Neural progenitor cell (in vitro differentiated cells): ENCODE data around the gene BZW1. TPM values are rescaled to one million over a fixed set of nuclear protein-coding genes. Genes with fewer than 3 reads are reported as not detected.

Experiments used
- DNase-seq: peaks from one replicate; pipeline ENCODE4 v3.0.0-alpha.2; 2016; ENCODE audit warnings: low spot score
- H2AFZ ChIP-seq: fragments of 200-600 bp; sonication (generic); replicated peaks from 2 replicates; pipeline ENCODE4 v1.6.1; 2016; ENCODE audit warnings: antibody characterized with exemption
- H3F3A ChIP-seq: fragments of 200-600 bp; sonication (generic); 2 replicates; pipeline ENCODE4 v1.6.1; 2016; ENCODE audit warnings: antibody characterized with exemption, low read depth
- H3K27ac ChIP-seq: fragments of 200-600 bp; sonication (generic); 2 replicates; pipeline ENCODE4 v1.5.1; 2016; ENCODE audit warnings: mild to moderate bottlenecking
- H3K27me3 ChIP-seq: fragments of 200-600 bp; sonication (generic); 2 replicates; pipeline ENCODE4 v1.6.1; 2016; ENCODE audit warnings: mild to moderate bottlenecking, moderate library complexity
- H3K36me3 ChIP-seq: fragments of 200-600 bp; sonication (generic); 2 replicates; pipeline ENCODE4 v1.5.1; 2016
- H3K4me1 ChIP-seq: fragments of 200-600 bp; sonication (generic); 2 replicates; pipeline ENCODE4 v1.6.1; 2016; ENCODE audit warnings: mixed run types
- H3K4me2 ChIP-seq: fragments of 200-600 bp; sonication (generic); 2 replicates; pipeline ENCODE4 v1.6.1; 2016
- H3K4me3 ChIP-seq: fragments of 200-600 bp; sonication (generic); 2 replicates; pipeline ENCODE4 v1.5.1; 2016
- H3K79me2 ChIP-seq: fragments of 200-600 bp; sonication (generic); 2 replicates; pipeline ENCODE4 v1.6.1; 2016; ENCODE audit warnings: low read depth
- H3K9ac ChIP-seq: fragments of 200-600 bp; sonication (generic); 2 replicates; pipeline ENCODE4 v1.6.1; 2016
- H3K9me3 ChIP-seq: fragments of 200-600 bp; sonication (generic); 2 replicates; pipeline ENCODE4 v1.5.1; 2016; ENCODE audit warnings: low read depth
- H4K20me1 ChIP-seq: fragments of 200-600 bp; sonication (generic); 2 replicates; pipeline ENCODE4 v1.6.1; 2016; ENCODE audit warnings: low read depth
- H3K27ac Mint-ChIP-seq: 3 replicates; pipeline ENCODE4 v1.8.0; 2021; ENCODE audit warnings: mixed read lengths
- H3K27me3 Mint-ChIP-seq: 2 replicates; pipeline ENCODE4 v1.8.0; 2022; ENCODE audit warnings: low read depth, mild to moderate bottlenecking, inconsistent platforms, moderate library complexity, mixed read lengths; ENCODE audit not compliant: insufficient read depth
- H3K36me3 Mint-ChIP-seq: 3 replicates; pipeline ENCODE4 v1.8.0; 2021; ENCODE audit warnings: mixed read lengths
- H3K4me1 Mint-ChIP-seq: 3 replicates; pipeline ENCODE4 v1.8.0; 2021; ENCODE audit warnings: mixed read lengths
- H3K4me3 Mint-ChIP-seq: 3 replicates; pipeline ENCODE4 v1.8.0; 2021; ENCODE audit warnings: mild to moderate bottlenecking, moderate library complexity, mixed read lengths
- H3K9me3 Mint-ChIP-seq: 3 replicates; pipeline ENCODE4 v1.8.0; 2020; ENCODE audit warnings: mixed read lengths
- EZH2 ChIP-seq: fragments of 200-600 bp; sonication (generic); IDR thresholded peaks from 2 replicates; pipeline ENCODE4 v1.6.1; 2017; ENCODE audit warnings: antibody characterized with exemption, mild to moderate bottlenecking, moderate library complexity
- EZH2phosphoT487 ChIP-seq: fragments of 200-600 bp; sonication (generic); IDR thresholded peaks from 2 replicates; pipeline ENCODE4 v1.6.1; 2017; ENCODE audit warnings: antibody characterized with exemption
- total RNA-seq: library from RNA; depleted of rRNA; stranded (reverse); fragments of >200 nt; gene quantifications from 2 replicates; pipeline ENCODE4 v1.2.3, GENCODE V29; 2015; ENCODE audit warnings: low replicate concordance
- TF ChIP-seq, protein P1 (sequence below): fragments of 200-600 bp; sonication (generic); IDR thresholded peaks from 2 replicates; pipeline ENCODE4 v1.5.1; 2017; ENCODE audit warnings: antibody characterized with exemption, mild to moderate bottlenecking

BZW1 gene
- total RNA-seq, 1 donor from 2014 or later = 421 TPM

DNA sequence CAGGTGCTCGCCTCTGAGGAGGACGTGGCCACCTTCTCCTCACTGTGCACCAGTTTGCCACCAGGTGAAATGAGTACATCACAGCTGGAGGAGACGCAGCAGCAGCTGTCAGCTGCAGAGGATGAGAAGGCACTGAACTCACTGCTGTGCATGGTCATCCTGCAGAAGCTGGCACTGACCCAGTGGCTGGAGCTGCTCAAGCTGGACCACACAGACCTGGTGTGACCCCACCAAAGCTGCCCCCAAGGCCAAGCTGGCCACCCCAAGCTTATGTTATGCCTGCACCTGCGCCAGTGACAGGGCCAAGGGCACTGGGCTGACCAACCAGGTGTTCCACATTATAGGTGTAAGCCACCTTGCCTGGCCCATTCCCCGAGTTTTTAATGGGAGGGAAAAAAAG, 33.5 kb downstream of the BZW1 start:
- Mint-ChIP-seq H3K36me3 (no peaks in the 10 kb centered on the region), H3K27ac (no peak overlapping the region), H3K4me3 (no peak overlapping the region), H3K27me3 (no peaks in the 10 kb centered on the region), H3K4me1 (no peaks in the 10 kb centered on the region), H3K9me3 (no peaks in the 10 kb centered on the region)
- Histone ChIP-seq H3F3A (peaks cover 7% of the 10 kb centered on the region), H3K9ac (no peak overlapping the region), H3K4me3 (no peak overlapping the region), H3K4me1 (no peaks in the 10 kb centered on the region), H3K9me3 (no peaks in the 10 kb centered on the region), H3K79me2 (no peaks in the 10 kb centered on the region), H3K27me3 (no peaks in the 10 kb centered on the region), H3K36me3 (no peaks in the 10 kb centered on the region), H2AFZ (no peak overlapping the region), H3K4me2 (no peak overlapping the region), H3K27ac (no peak overlapping the region), H4K20me1 (no peaks in the 10 kb centered on the region)
- TF ChIP-seq EZH2 = no peak
- TF ChIP-seq, protein P1, sequence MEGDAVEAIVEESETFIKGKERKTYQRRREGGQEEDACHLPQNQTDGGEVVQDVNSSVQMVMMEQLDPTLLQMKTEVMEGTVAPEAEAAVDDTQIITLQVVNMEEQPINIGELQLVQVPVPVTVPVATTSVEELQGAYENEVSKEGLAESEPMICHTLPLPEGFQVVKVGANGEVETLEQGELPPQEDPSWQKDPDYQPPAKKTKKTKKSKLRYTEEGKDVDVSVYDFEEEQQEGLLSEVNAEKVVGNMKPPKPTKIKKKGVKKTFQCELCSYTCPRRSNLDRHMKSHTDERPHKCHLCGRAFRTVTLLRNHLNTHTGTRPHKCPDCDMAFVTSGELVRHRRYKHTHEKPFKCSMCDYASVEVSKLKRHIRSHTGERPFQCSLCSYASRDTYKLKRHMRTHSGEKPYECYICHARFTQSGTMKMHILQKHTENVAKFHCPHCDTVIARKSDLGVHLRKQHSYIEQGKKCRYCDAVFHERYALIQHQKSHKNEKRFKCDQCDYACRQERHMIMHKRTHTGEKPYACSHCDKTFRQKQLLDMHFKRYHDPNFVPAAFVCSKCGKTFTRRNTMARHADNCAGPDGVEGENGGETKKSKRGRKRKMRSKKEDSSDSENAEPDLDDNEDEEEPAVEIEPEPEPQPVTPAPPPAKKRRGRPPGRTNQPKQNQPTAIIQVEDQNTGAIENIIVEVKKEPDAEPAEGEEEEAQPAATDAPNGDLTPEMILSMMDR = no peak
- no peak for TF ChIP-seq EZH2phosphoT487
- DNase-seq = no peak

- H3K27ac ChIP-seq = no peak overlapping the region
- H3K4me1 ChIP-seq = no peaks in the 10 kb centered on the region
- no peak overlapping the region for H2AFZ ChIP-seq
- TF ChIP-seq, protein P1 = no peak
- TF ChIP-seq EZH2phosphoT487 (no peak), EZH2 (no peak)
- no peak overlapping the region for H3K4me2 ChIP-seq
- H4K20me1 ChIP-seq = no peaks in the 10 kb centered on the region
- H3K27me3 ChIP-seq = no peaks in the 10 kb centered on the region
- no peak overlapping the region for H3K9ac ChIP-seq
- no peaks in the 10 kb centered on the region for H3K79me2 ChIP-seq
- Mint-ChIP-seq H3K27me3 (peaks cover 3% of the 10 kb centered on the region), H3K4me1 (no peaks in the 10 kb centered on the region), H3K27ac (no peak overlapping the region), H3K4me3 (no peak overlapping the region), H3K9me3 (no peaks in the 10 kb centered on the region), H3K36me3 (peaks cover 6% of the 10 kb centered on the region)
- H3K36me3 ChIP-seq = no peaks in the 10 kb centered on the region
- no peaks in the 10 kb centered on the region for H3K9me3 ChIP-seq
- H3F3A ChIP-seq = peaks cover 13% of the 10 kb centered on the region
- no peak for DNase-seq
- no peak overlapping the region for H3K4me3 ChIP-seq
Measured at GRCh38 chr2:200845669-200846325, 34.1 kb downstream of the BZW1 start.

DNA sequence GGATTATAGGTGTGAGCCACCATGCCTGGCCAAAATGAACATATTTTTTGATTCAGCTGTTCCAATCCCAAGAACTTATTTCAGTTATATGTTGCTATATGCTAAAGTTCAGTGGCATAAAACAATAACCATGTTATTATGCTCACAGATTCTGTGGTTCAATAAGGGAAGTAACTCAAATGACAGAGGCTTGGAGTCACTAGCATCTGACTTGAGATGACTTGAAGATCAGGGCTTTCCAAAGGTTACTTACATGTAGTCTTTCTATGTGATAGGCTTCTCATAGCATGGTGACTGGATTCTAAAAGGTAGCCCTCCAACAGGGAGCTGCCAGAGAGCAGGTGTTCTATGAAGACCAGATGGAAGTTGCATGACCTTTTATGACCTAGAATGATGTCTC, 35.6 kb downstream of the BZW1 start:
- Histone ChIP-seq H3K4me1 (no peaks in the 10 kb centered on the region), H3K79me2 (no peaks in the 10 kb centered on the region), H3F3A (peaks cover 28% of the 10 kb centered on the region), H3K36me3 (no peaks in the 10 kb centered on the region), H3K27ac (no peak overlapping the region), H3K4me2 (no peak overlapping the region), H2AFZ (no peak overlapping the region), H3K9me3 (no peaks in the 10 kb centered on the region), H3K4me3 (no peak overlapping the region), H4K20me1 (peaks cover 9% of the 10 kb centered on the region), H3K27me3 (no peaks in the 10 kb centered on the region), H3K9ac (no peak overlapping the region)
- Mint-ChIP-seq H3K4me1 (no peaks in the 10 kb centered on the region), H3K27me3 (peaks cover 6% of the 10 kb centered on the region), H3K27ac (no peak overlapping the region), H3K36me3 (peaks cover 14% of the 10 kb centered on the region), H3K4me3 (no peak overlapping the region), H3K9me3 (no peaks in the 10 kb centered on the region)
- no peak for DNase-seq
- TF ChIP-seq EZH2phosphoT487 (no peak), EZH2 (no peak)
- TF ChIP-seq, protein P1 = no peak
